ENCODE results near the gene ZNF827. TPM values are rescaled to one million over a fixed set of nuclear protein-coding genes. Genes with fewer than 3 reads are reported as not detected.

ZNF827 gene
- polyA plus RNA-seq, 1 donor (not counting 4 experiments of a cell fraction or from before 2014, with no cell fraction given) = 4.7 TPM

DNA sequence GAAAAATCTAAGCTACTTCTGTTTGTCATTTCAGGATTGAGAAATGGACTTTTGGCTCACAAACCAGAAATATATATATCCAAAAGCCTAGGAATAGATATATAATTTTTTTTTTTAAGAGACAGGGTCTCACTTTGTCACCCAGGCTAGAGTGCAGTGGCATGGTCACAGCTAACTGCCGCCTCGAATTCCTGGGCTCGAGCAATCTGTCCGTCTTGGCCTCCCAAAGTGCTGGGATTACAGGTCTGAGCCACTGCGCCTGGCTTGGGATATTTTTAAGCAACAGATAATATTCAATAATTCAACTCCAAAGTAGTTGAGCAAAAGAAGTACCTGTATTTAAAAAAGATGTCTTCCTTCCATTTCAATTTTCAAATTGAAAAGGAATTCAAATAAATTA lies 146.2 kb downstream of the ZNF827 start:
- dilution Hi-C loops (cut with MboI; ENCODE audit: extremely low pct_ligation_motif_present, low sequenced_read_pairs) = no loop called here
- no peaks in the 10 kb centered on the region for H3K9me1 ChIP-seq (ENCODE audit: control insufficient read depth, extremely low read depth, insufficient read depth, low read length)
- H3K27ac ChIP-seq (ENCODE audit: control insufficient read depth, insufficient read depth, low read length) = no peak overlapping the region
- no peaks in the 10 kb centered on the region for H3K27me3 ChIP-seq (ENCODE audit: control insufficient read depth, extremely low read depth, insufficient read depth, low read length)
- peaks cover 0 to 3% of the 10 kb centered on the region in 2 experiments for H3K36me3 ChIP-seq (ENCODE audit: control insufficient read depth in 2 of 2, extremely low read depth in 1 of 2, insufficient read depth in 2 of 2, low read length in 2 of 2)
- no peak overlapping the region for H3K9ac ChIP-seq (ENCODE audit: control insufficient read depth, extremely low read depth, insufficient read depth, low read length)
- H3K4me2 ChIP-seq (ENCODE audit: control insufficient read depth, extremely low read depth, insufficient read depth, low read depth, low read length) = no peak overlapping the region
- no peak overlapping the region for H3K4me3 ChIP-seq (ENCODE audit: control insufficient read depth in 2 of 3, extremely low read depth in 1 of 3, insufficient read depth in 2 of 3, low read depth in 1 of 3, low read length in 3 of 3)
- no peak for TF ChIP-seq EZH2 (IDR thresholded peaks at IDR 0.05; ENCODE audit: low read length)
- TF ChIP-seq CTCF (optimal IDR thresholded peaks at IDR 0.05 in 1 of 3, IDR thresholded peaks at IDR 0.05 in 1 of 3, conservative IDR thresholded peaks at IDR 0.05 in 1 of 3; ENCODE audit: extremely low read depth in 1 of 3, insufficient read depth in 2 of 3, low read length in 3 of 3) = no peak
- DNase-seq (ENCODE audit: low read depth, low spot score) = no peak
- FAIRE-seq = no peak
- no peaks in the 10 kb centered on the region for H3K9me3 ChIP-seq (ENCODE audit: control insufficient read depth, low read depth, low read length)
- H3K79me2 ChIP-seq (ENCODE audit: control insufficient read depth, insufficient read depth, low read length) = no peaks in the 10 kb centered on the region
- no peak overlapping the region for H2AFZ ChIP-seq (ENCODE audit: control insufficient read depth, low read length)
- H3K4me1 ChIP-seq (ENCODE audit: control insufficient read depth, extremely low read depth, insufficient read depth, low read length) = no peaks in the 10 kb centered on the region
- no peaks in the 10 kb centered on the region for H4K20me1 ChIP-seq (ENCODE audit: control insufficient read depth, extremely low read depth, insufficient read depth, low read length)

DNA sequence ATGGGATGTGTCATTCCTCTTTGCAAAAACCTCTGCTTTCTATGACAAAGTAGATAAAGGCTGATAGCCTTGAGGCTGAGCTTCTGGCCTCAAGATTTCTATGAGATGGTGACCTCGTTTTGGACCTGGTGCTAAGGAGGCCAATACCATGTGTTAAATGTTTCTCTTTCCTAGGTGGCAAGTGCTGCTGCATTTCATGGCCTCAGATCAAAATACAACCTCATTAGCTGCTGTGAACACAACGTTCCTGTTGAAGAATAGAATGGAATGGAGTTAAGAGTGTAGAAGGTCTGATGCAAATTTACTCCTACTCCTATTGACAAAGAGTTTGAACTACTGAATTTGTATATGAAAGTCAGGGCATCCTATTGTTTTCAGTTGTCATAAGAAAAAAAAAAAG lies 146.6 kb downstream of the ZNF827 start:
- no peak overlapping the region for H2AFZ ChIP-seq (ENCODE audit: control insufficient read depth, low read length)
- H3K9me1 ChIP-seq (ENCODE audit: control insufficient read depth, extremely low read depth, insufficient read depth, low read length) = no peaks in the 10 kb centered on the region
- no peak overlapping the region for H3K4me2 ChIP-seq (ENCODE audit: control insufficient read depth, extremely low read depth, insufficient read depth, low read depth, low read length)
- DNase-seq (ENCODE audit: low read depth, low spot score) (no peak), FAIRE-seq (peak; percentile 52)
- dilution Hi-C loops (cut with MboI; ENCODE audit: extremely low pct_ligation_motif_present, low sequenced_read_pairs) = no loop called here
- TF ChIP-seq EZH2 (IDR thresholded peaks at IDR 0.05; ENCODE audit: low read length) (no peak), CTCF (optimal IDR thresholded peaks at IDR 0.05 in 1 of 3, IDR thresholded peaks at IDR 0.05 in 1 of 3, conservative IDR thresholded peaks at IDR 0.05 in 1 of 3; ENCODE audit: extremely low read depth in 1 of 3, insufficient read depth in 2 of 3, low read length in 3 of 3) (no peak)
- no peak overlapping the region for H3K4me3 ChIP-seq (ENCODE audit: control insufficient read depth in 2 of 3, extremely low read depth in 1 of 3, insufficient read depth in 2 of 3, low read depth in 1 of 3, low read length in 3 of 3)
- H3K27ac ChIP-seq (ENCODE audit: control insufficient read depth, insufficient read depth, low read length) = no peak overlapping the region
- H3K9me3 ChIP-seq (ENCODE audit: control insufficient read depth, low read depth, low read length) = no peaks in the 10 kb centered on the region
- no peaks in the 10 kb centered on the region for H4K20me1 ChIP-seq (ENCODE audit: control insufficient read depth, extremely low read depth, insufficient read depth, low read length)
- peaks cover 0 to 3% of the 10 kb centered on the region in 2 experiments for H3K36me3 ChIP-seq (ENCODE audit: control insufficient read depth in 2 of 2, extremely low read depth in 1 of 2, insufficient read depth in 2 of 2, low read length in 2 of 2)
- no peaks in the 10 kb centered on the region for H3K4me1 ChIP-seq (ENCODE audit: control insufficient read depth, extremely low read depth, insufficient read depth, low read length)
- H3K9ac ChIP-seq (ENCODE audit: control insufficient read depth, extremely low read depth, insufficient read depth, low read length) = no peak overlapping the region
- H3K27me3 ChIP-seq (ENCODE audit: control insufficient read depth, extremely low read depth, insufficient read depth, low read length) = no peaks in the 10 kb centered on the region
- H3K79me2 ChIP-seq (ENCODE audit: control insufficient read depth, insufficient read depth, low read length) = no peaks in the 10 kb centered on the region
